Breast epithelium (tissue), 3 donors: ENCODE data around the gene FCGR2B.

Experiments
- CTCF ChIP-seq, 3 donors: fragments of 450-650 bp; IDR thresholded peaks; one replicate each; pipeline ENCODE4 v1.5.1; 2016 to 2017; ENCODE audit warnings: antibody characterized with exemption in 3 of 3, mild to moderate bottlenecking in 3 of 3, moderate library complexity in 3 of 3
- POLR2A ChIP-seq: fragments of 450-650 bp; IDR thresholded peaks from one replicate; pipeline ENCODE4 v1.6.1; 2016; ENCODE audit warnings: antibody characterized with exemption, mild to moderate bottlenecking, moderate library complexity
- POLR2AphosphoS5 ChIP-seq, 3 donors: sonication (generic); formaldehyde crosslinking; IDR thresholded peaks; one replicate each; pipeline ENCODE4 v1.6.1; 2017; ENCODE audit warnings: antibody characterized with exemption in 3 of 3

- TF ChIP-seq POLR2A = no peak
- TF ChIP-seq CTCF (IDR thresholded peaks at IDR 0.05) = no peak
- no peak for TF ChIP-seq POLR2AphosphoS5 (IDR thresholded peaks at IDR 0.05)
These were observed 31.9 kb upstream of the FCGR2B start, which contains the start of gene FCGR3B for GRCh38 chr1:161631076-161631475.
